ENCODE results near the gene DCAF12. TPM values are rescaled to one million over a fixed set of nuclear protein-coding genes. Genes with fewer than 3 reads are reported as not detected.

The DCAF12 gene
- total and polyA plus RNA-seq, 2 of the 4 experiments (the other 2 are of a cell fraction) = 7.2 to 17.1 TPM

DNA sequence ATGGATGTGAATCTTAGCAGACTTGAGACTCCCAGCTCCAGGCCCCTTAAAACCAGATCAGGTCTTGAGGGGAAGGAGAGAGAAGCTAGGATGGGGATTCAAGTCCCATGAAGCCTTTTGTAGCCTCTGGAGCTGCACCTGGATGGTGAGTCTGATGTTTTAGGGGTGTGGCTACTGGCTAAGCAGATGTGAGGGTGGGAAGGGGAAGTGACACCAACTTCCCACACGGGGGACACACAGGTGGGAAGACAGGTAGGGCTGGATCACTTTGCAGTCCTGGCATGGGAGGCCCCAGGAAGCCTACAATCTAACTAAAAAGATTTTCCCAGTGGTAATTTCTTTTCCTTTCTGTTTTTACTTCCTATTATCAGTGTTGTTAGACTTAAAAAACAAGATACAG, 39.1 kb downstream of the DCAF12 start:
- Histone ChIP-seq H3K9ac (ENCODE audit: low read depth, low read length) (no peak overlapping the region), H3K9me3 (ENCODE audit: control insufficient read depth, insufficient read depth, low read length) (no peaks in the 10 kb centered on the region), H3K56ac (ENCODE audit: extremely low read depth, insufficient read depth, low read length) (no peak overlapping the region), H3K4me1 (ENCODE audit: control insufficient read depth, insufficient read depth, low read length) (no peaks in the 10 kb centered on the region), H2BK15ac (ENCODE audit: low read depth, low read length) (no peak overlapping the region), H4K5ac (ENCODE audit: low read depth, low read length) (no peak overlapping the region), H3K9me1 (ENCODE audit: insufficient read depth, low read length) (no peaks in the 10 kb centered on the region; the same call in 1 of the 2 replicates), H2AK9ac (replicated peaks; ENCODE audit: low read depth, low read length, poor library complexity) (no peak overlapping the region), H3K27me3 (ENCODE audit: control insufficient read depth, insufficient read depth, low read length) (no peaks in the 10 kb centered on the region), H2BK5ac (ENCODE audit: low read depth, low read length, poor library complexity, severe bottlenecking) (no peak overlapping the region), H3K23ac (ENCODE audit: low read depth, low read length) (no peak overlapping the region), H2BK20ac (ENCODE audit: low read depth, low read length) (no peak overlapping the region), H3K4ac (ENCODE audit: low read depth, low read length) (no peak overlapping the region), H2AFZ (replicated peaks; ENCODE audit: low read length, poor library complexity) (no peak overlapping the region), H2AK5ac (ENCODE audit: low read depth, low read length) (no peak overlapping the region), H3K14ac (replicated peaks; ENCODE audit: low read depth, low read length) (no peak overlapping the region), H2BK120ac (ENCODE audit: low read depth, low read length) (no peak overlapping the region), H3K27ac (ENCODE audit: insufficient read depth, low read length) (no peak overlapping the region), H4K20me1 (ENCODE audit: insufficient read depth, low read length) (no peaks in the 10 kb centered on the region), H3K4me3 (ENCODE audit: insufficient read depth, low read depth, low read length) (no peak overlapping the region), H3K79me1 (ENCODE audit: low read depth in 1 of 2, low read length in 2 of 2) (no peaks in the 10 kb centered on the region; a peak in 1 of 4 replicates), H4K8ac (ENCODE audit: low read depth in 2 of 2, low read length in 2 of 2) (no peak overlapping the region), H3K36me3 (ENCODE audit: control insufficient read depth, insufficient read depth, low read length) (peaks cover 39% of the 10 kb centered on the region), H4K91ac (ENCODE audit: insufficient read depth, low read depth, low read length) (no peak overlapping the region), H3K4me2 (ENCODE audit: low read depth, low read length) (no peak overlapping the region), H3K18ac (ENCODE audit: low read depth, low read length) (no peak overlapping the region)
- TF ChIP-seq, protein P1, sequence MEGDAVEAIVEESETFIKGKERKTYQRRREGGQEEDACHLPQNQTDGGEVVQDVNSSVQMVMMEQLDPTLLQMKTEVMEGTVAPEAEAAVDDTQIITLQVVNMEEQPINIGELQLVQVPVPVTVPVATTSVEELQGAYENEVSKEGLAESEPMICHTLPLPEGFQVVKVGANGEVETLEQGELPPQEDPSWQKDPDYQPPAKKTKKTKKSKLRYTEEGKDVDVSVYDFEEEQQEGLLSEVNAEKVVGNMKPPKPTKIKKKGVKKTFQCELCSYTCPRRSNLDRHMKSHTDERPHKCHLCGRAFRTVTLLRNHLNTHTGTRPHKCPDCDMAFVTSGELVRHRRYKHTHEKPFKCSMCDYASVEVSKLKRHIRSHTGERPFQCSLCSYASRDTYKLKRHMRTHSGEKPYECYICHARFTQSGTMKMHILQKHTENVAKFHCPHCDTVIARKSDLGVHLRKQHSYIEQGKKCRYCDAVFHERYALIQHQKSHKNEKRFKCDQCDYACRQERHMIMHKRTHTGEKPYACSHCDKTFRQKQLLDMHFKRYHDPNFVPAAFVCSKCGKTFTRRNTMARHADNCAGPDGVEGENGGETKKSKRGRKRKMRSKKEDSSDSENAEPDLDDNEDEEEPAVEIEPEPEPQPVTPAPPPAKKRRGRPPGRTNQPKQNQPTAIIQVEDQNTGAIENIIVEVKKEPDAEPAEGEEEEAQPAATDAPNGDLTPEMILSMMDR (conservative IDR thresholded peaks at IDR 0.05; ENCODE audit: low read depth, low read length) = no peak
- TF ChIP-seq CHD1 (IDR thresholded peaks at IDR 0.05; ENCODE audit: low read depth, low read length) (no peak), CEBPB (IDR thresholded peaks at IDR 0.05; ENCODE audit: low read depth, low read length) (no peak), SMC3 (IDR thresholded peaks at IDR 0.05; ENCODE audit: low read depth, low read length) (no peak), RCOR1 (IDR thresholded peaks at IDR 0.05; ENCODE audit: insufficient replicate concordance, low read length) (no peak), RFX5 (IDR thresholded peaks at IDR 0.05; ENCODE audit: low read depth, low read length) (no peak), FOS (IDR thresholded peaks at IDR 0.05; ENCODE audit: low read depth, low read length) (no peak), POLR2A (IDR thresholded peaks at IDR 0.05; ENCODE audit: low read depth, low read length) (no peak), MAFK (IDR thresholded peaks at IDR 0.05; ENCODE audit: low read depth, low read length) (no peak)
- TF ChIP-seq, protein P2, sequence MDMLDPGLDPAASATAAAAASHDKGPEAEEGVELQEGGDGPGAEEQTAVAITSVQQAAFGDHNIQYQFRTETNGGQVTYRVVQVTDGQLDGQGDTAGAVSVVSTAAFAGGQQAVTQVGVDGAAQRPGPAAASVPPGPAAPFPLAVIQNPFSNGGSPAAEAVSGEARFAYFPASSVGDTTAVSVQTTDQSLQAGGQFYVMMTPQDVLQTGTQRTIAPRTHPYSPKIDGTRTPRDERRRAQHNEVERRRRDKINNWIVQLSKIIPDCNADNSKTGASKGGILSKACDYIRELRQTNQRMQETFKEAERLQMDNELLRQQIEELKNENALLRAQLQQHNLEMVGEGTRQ (IDR thresholded peaks at IDR 0.05; ENCODE audit: low read depth, low read length) = no peak
- TSS peak; percentile 75 for BruUV-seq (replicated peaks)
- intact Hi-C loops (cut with micrococcal nuclease) = no loop called here
- no CpG with 5 or more reads among the region's 1 CpG for WGBS, 2 experiments (ENCODE audit: extremely low coverage in 2 of 2, insufficient read length in 1 of 2)
- ChIA-PET CTCF (interaction anchor here (0.6 kb wide), 1 partner anchor 265 kb away, joined by 6 read pairs; no protein-coding TSS in a partner anchor), POLR2A (ENCODE audit: unreplicated experiment) (no interaction called here)
- ATAC-seq (ENCODE audit: low read depth) = no peak
- in situ Hi-C loops (cut with MboI; ENCODE audit: low sequenced_read_pairs) = no loop called here
- DNase-seq = no peak
- dilution Hi-C loops (cut with HindIII; ENCODE audit: low sequenced_read_pairs, unreplicated experiment) = no loop called here
